GM10266 (cell line): ENCODE data around the gene LAX1.

Experiments used
- DNase-seq: peaks from one replicate; pipeline ENCODE4 v3.0.0; 2012; ENCODE audit errors: extremely low spot score
- CTCF ChIP-seq: IDR thresholded peaks from 2 replicates; pipeline ENCODE4 v1.5.1; 2012; ENCODE audit warnings: mild to moderate bottlenecking, low read depth; ENCODE audit not compliant: control insufficient read depth, insufficient read depth; ENCODE audit errors: missing control alignments

The LAX1 gene

GRCh38 chr1:203771901-203772301, 6.9 kb downstream of the LAX1 start:
- DNase-seq: no peak
- TF ChIP-seq CTCF: no peak

DNA sequence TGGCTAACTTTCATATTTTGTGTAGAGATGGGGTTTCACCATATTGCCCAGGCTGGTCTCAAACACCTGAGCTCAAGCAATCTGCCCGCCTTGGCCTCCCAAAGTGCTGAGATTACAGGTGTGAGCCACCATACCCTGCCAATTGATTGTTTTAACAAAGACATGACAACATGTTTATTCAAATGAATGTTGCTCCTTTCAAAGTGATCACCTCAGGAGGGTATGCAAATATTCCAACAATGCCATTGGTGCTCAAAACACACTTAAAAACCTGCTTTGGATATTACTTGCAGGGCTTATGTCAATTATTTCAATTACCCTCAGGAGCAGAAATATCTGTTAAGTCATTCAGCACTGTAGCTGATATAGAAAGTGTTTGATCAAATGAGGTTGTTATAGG, 7.9 kb downstream of the LAX1 start:
- TF ChIP-seq CTCF: no peak
- DNase-seq: no peak

GRCh38 chr1:203776636-203777035, 11.7 kb downstream of the LAX1 start:
- TF ChIP-seq CTCF: peak; percentile 21
- no peak for DNase-seq

DNA sequence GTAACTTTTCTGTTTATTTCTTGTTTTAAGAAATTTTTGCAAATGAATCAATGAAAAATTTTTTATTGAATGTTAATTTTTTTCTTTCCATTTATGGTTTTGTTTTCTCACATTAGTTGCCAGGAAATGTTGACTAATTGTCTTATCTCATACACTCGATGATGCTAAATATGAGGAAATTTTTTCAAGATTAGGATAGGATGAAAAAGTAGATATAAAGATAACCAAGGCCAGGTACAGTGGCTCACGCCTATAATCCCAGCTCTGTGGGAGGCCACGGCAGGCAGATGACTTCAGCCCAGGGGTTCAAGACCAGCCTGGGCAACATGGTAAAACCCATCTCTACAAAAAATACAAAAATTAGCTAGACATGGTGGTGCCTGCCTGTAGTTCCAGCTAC, 12.6 kb downstream of the LAX1 start:
- no peak for TF ChIP-seq CTCF
- DNase-seq: no peak

DNA sequence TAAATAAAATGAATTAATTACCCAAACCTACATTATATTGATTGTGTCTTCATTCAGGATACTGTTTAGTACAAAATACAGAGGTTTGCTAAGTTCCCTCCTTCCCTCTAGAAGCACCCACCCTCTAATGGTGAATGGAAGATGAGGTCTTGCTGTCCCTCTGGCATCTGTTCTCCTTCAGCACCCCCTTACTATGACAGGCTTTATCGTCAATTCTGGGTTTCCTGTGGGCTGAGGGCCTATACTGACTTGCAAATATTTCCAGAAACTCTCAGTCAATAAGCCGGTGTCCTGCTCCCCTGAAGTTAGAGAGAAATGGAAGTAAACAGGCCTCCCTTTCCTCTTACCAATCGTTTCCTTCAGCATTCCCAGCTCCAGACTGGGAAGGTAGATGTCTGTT, 13.2 kb downstream of the LAX1 start:
- no peak for DNase-seq
- TF ChIP-seq CTCF: no peak

DNA sequence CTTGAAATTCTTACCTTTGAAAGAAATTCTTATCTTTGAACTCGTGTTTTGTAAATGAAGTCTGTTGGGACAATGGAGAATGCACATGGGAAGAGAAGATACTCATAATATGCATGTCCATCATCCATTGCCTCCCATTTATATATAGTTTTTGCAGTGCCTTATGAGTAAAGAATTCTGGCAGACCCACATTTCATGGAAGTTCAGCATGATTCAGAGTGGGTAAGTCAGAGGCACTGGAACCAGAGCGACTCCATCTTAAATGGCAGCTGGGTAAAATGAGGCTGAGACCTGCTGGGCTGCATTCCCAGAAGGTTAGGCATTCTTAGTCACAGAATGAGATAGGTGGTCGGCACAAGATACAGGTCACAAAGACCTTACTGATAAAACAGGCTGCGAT, 13.8 kb downstream of the LAX1 start:
- no peak for TF ChIP-seq CTCF
- no peak for DNase-seq

DNA sequence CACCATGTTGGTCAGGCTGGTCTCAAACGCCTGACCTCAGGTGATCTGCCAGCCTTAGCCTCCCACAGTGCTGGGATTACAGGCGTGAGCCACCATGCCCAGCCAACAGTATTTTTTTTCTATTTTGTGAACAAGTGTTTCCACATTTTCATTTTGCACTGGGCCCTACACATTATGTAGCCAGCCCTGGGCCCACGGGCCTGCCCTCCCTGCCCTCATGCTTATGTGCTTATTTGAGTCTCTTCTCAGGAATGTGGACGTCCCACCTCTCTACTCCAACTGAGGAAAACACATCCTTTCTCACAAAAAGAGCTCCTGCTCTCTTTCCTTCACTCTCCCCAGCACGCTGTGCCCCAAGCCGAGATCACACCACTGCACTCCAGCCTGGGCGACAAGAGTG, 17.0 kb downstream of the LAX1 start:
- no peak for TF ChIP-seq CTCF
- no peak for DNase-seq
